ENCODE data around the gene C14orf132. TPM values are rescaled to one million over a fixed set of nuclear protein-coding genes. Genes with fewer than 3 reads are reported as not detected.

Gene C14orf132
- total RNA-seq, 1 donor from 2014 or later, result 44.8 TPM

DNA sequence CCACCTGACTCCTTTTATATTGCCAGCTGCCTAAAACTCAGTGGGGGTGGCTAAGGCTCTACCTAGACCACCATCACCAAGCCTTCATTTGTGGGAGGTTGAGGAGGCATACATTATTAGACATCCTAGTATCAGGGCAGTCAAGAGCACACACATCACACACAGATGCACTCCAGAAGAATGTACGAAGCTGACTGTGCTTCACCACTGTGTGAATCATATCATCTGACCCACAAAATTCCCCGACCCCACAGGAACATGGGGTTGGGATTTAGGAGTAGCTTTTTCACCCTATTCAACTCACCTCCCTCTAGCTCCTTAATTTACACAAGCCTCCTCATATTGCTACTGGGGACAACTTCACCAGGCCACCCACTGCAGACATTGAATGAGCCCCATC, 100.7 kb downstream of the C14orf132 start:
- Histone ChIP-seq H3K27me3 (ENCODE audit: low read depth) (no peaks in the 10 kb centered on the region), H3K27ac (no peak overlapping the region), H3K4me1 (no peaks in the 10 kb centered on the region), H3K9me3 (peaks cover 4% of the 10 kb centered on the region), H3K36me3 (no peaks in the 10 kb centered on the region), H3K4me3 (no peak overlapping the region)
- intact Hi-C loops (cut with DNase I), result no loop called here
- no peak for ATAC-seq
- TF ChIP-seq, protein P1, sequence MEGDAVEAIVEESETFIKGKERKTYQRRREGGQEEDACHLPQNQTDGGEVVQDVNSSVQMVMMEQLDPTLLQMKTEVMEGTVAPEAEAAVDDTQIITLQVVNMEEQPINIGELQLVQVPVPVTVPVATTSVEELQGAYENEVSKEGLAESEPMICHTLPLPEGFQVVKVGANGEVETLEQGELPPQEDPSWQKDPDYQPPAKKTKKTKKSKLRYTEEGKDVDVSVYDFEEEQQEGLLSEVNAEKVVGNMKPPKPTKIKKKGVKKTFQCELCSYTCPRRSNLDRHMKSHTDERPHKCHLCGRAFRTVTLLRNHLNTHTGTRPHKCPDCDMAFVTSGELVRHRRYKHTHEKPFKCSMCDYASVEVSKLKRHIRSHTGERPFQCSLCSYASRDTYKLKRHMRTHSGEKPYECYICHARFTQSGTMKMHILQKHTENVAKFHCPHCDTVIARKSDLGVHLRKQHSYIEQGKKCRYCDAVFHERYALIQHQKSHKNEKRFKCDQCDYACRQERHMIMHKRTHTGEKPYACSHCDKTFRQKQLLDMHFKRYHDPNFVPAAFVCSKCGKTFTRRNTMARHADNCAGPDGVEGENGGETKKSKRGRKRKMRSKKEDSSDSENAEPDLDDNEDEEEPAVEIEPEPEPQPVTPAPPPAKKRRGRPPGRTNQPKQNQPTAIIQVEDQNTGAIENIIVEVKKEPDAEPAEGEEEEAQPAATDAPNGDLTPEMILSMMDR (IDR thresholded peaks at IDR 0.05), result no peak
- no peak for DNase-seq

DNA sequence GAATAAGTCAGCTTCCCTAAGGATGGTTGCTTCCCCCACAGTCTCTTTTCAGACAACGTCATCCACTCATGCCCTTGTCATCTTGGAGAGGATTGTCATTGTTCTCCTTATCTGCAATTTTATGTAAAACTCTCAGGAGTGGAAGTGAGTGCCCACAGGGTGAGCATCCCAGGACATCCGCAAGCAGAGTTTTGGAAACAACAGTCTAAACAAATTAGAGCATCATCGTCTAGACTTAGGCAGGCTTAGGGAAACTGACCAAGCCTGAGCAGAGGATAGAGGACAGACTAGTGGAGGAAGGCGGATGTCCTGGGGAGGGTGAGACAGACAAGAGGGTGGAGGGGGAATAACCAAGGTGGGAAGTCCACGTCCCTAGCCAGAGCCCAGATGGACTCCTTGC, 101.8 kb downstream of the C14orf132 start:
- no peak for ATAC-seq
- Histone ChIP-seq H3K4me1 (peaks cover 2% of the 10 kb centered on the region), H3K4me3 (no peak overlapping the region), H3K36me3 (no peaks in the 10 kb centered on the region), H3K27ac (no peak overlapping the region), H3K27me3 (ENCODE audit: low read depth) (no peaks in the 10 kb centered on the region), H3K9me3 (peaks cover 4% of the 10 kb centered on the region)
- TF ChIP-seq, protein P1 (IDR thresholded peaks at IDR 0.05), result no peak
- intact Hi-C loops (cut with DNase I), result no loop called here
- no peak for DNase-seq

Other genes starting within 250 kb of the C14orf132 start
- gene TUNAR, start 162.5 kb upstream of the C14orf132 start, total RNA-seq, result not detected
- 1.3 TPM for gene BDKRB2, start 165.5 kb downstream of the C14orf132 start, total RNA-seq
- gene BDKRB1, start 216.8 kb downstream of the C14orf132 start, total RNA-seq, result not detected

Measured in lower lobe of right lung (tissue), 2 donors.